Immature natural killer cell (primary cell): Measurements from ENCODE around the gene MVP. TPM values are rescaled to one million over a fixed set of nuclear protein-coding genes. Genes with fewer than 3 reads are reported as not detected.

Experiments
- DNase-seq, 3 donors: peaks; one replicate each; pipeline ENCODE4 v3.0.0; 2022; ENCODE audit warnings: mixed read lengths in 1 of 3
- H3K27ac Mint-ChIP-seq, 6 donors: one replicate each; pipeline ENCODE4 v1.8.0; 2020; ENCODE audit warnings: mixed read lengths in 6 of 6, mild to moderate bottlenecking in 5 of 6, inconsistent platforms in 4 of 6, moderate library complexity in 3 of 6
- H3K27me3 Mint-ChIP-seq, 3 donors: one replicate each; pipeline ENCODE4 v1.8.0; 2020 to 2021; ENCODE audit warnings: low read depth in 3 of 3, mild to moderate bottlenecking in 3 of 3, mixed read lengths in 3 of 3, moderate library complexity in 3 of 3, inconsistent platforms in 1 of 3
- H3K36me3 Mint-ChIP-seq, 3 donors: one replicate each; pipeline ENCODE4 v1.8.0; 2020; ENCODE audit warnings: mixed read lengths in 3 of 3, inconsistent platforms in 2 of 3, mild to moderate bottlenecking in 2 of 3
- H3K4me1 Mint-ChIP-seq, 2 donors: one replicate each; pipeline ENCODE4 v1.8.0; 2020; ENCODE audit warnings: inconsistent platforms in 2 of 2, mild to moderate bottlenecking in 2 of 2, mixed read lengths in 2 of 2, moderate library complexity in 1 of 2
- H3K4me3 Mint-ChIP-seq, 5 donors: one replicate each; pipeline ENCODE4 v1.8.0; 2020; ENCODE audit warnings: mild to moderate bottlenecking in 5 of 5, mixed read lengths in 5 of 5, inconsistent platforms in 3 of 5, moderate library complexity in 3 of 5
- H3K9me3 Mint-ChIP-seq, 6 donors: one replicate each; pipeline ENCODE4 v1.8.0; 2020; ENCODE audit warnings: mild to moderate bottlenecking in 6 of 6, mixed read lengths in 6 of 6, inconsistent platforms in 4 of 6, moderate library complexity in 3 of 6
- polyA plus RNA-seq, 3 donors: library from polyadenylated mRNA; unstranded; fragments of 300-500 nt; fragmentation: Illumina TruSeq; gene quantifications; one replicate each; pipeline ENCODE4 v1.2.3, GENCODE V29; 2021

The MVP gene
- polyA plus RNA-seq, 3 donors from 2014 or later: 103 to 195 (median 142) TPM

DNA sequence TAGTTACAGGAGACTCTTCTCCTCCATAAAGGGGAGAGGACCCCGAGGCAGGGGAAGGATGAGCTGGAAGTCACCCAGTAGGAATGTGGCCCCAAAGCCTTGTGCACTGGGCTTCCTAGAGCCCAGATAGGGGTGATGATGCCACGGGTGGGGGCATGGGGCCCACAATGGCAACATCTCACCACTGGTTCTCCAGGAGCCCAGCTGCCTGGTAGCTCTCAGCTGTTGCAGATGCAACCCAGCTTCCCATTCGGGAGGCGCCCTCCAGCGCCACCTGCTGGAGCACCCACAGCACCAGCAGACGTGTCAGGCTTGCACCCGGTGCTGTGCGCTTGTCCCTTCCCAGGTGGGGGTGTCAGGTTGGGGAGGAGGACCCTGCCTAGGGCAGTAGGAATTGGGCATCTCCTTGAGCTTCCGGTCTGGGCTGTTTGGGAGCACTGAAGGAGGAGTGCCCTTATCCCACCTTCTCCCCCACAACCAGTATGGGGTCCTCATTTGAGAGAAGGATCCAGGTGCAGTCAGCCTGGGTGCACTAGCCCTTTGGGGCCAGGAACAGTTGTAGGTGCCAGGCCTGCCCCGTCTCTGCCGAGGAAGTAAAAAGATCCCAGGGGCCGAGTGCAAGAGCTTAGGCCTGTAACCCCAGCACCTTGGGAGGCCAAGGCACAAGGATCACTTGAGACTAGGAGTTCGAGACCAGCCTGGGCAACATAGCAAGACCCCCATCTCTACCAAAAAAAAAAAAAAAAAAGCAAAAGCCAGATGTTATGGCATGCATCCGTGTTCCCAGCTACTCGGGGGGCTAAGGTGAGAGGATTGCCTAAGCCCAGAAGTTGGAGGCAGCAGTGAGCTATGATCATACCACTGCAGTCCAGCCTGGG is 28.4 kb downstream of the MVP start:
- Mint-ChIP-seq H3K36me3 (peaks cover 4 to 13% (median 4%) of the 10 kb centered on the region in 3 donors), H3K4me1 (no peaks in the 10 kb centered on the region), H3K4me3 (no peak overlapping the region), H3K27ac (peak overlapping the region in 4 of 6 donors; percentile 17 to 67 (median 56)), H3K27me3 (peaks cover 0 to 5% (median 3%) of the 10 kb centered on the region in 3 donors), H3K9me3 (no peaks in the 10 kb centered on the region)
- DNase-seq: peak; percentile 64 to 76 (median 70)

DNA sequence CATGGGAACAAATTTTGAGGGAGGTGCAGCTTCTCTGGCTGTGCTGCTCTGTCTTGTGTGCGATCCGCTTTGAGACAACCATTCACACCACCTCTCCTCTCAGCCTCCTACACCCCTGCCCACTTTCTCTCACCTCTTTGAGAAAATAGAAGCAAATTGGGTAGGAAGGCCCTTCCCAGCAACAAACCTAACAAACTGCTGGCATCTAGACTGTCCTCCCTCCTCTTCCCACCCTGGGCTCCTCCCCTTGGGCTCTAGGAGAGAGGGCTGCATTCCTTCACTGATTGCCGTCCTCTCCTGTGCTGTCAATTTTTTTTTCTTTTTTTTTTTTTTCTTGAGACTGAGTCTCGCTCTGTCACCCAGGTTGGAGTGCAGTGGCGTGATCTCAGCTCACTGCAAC is 29.2 kb downstream of the MVP start:
- Mint-ChIP-seq H3K9me3 (no peaks in the 10 kb centered on the region), H3K27me3 (peaks cover 0 to 5% (median 3%) of the 10 kb centered on the region in 3 donors), H3K4me3 (no peak overlapping the region), H3K27ac (peak overlapping the region in 2 of 6 donors; percentile 53 to 57), H3K36me3 (peaks cover 0 to 9% (median 4%) of the 10 kb centered on the region in 3 donors), H3K4me1 (no peaks in the 10 kb centered on the region)
- no peak for DNase-seq

DNA sequence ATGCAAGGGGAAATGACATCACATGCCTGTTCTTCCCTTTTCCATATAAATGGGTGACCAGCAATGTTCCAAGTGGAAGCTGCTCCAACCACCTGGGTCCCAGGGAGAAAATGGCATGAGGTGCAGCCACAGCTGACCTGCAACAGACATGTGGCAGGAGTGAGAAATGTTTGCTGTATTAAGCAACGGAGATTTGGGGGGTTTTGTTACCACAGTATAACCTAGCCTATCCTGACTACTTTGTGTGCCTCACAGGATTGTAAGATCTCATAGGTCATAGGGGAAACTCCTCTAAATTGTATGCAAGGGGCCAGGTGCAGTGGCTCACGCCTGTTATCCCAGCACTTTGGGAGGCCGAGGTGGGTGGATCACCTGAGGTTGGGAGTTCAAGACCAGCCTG is 30.7 kb downstream of the MVP start:
- H3K36me3 Mint-ChIP-seq: peaks cover 0 to 4% (median 0%) of the 10 kb centered on the region in 3 donors
- peaks cover 0 to 5% (median 3%) of the 10 kb centered on the region in 3 donors for H3K27me3 Mint-ChIP-seq
- H3K27ac Mint-ChIP-seq: peak overlapping the region in 2 of 6 donors; percentile 5 to 67
- H3K9me3 Mint-ChIP-seq: no peaks in the 10 kb centered on the region
- H3K4me1 Mint-ChIP-seq: no peaks in the 10 kb centered on the region
- DNase-seq: no peak
- H3K4me3 Mint-ChIP-seq: no peak overlapping the region

DNA sequence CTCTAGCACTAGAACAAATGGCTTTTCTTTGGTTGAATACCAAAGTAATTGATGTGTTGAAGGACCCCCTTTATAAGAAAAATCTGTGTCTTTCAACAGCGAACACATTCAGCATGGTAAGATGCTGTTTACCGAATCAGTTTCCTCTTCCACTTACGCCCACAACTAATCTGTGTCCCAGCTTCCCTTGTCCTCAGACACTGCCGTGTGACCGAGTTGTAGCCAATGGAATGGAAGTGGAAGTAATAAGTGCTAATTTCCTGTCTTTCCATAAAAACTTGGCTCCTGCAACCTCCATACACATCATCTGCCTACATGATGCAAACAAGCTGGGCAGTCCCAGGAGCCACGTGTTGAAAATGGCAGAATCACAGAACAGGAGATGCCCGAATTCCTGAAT is 32.4 kb downstream of the MVP start:
- H3K27ac Mint-ChIP-seq: no peak overlapping the region

DNA sequence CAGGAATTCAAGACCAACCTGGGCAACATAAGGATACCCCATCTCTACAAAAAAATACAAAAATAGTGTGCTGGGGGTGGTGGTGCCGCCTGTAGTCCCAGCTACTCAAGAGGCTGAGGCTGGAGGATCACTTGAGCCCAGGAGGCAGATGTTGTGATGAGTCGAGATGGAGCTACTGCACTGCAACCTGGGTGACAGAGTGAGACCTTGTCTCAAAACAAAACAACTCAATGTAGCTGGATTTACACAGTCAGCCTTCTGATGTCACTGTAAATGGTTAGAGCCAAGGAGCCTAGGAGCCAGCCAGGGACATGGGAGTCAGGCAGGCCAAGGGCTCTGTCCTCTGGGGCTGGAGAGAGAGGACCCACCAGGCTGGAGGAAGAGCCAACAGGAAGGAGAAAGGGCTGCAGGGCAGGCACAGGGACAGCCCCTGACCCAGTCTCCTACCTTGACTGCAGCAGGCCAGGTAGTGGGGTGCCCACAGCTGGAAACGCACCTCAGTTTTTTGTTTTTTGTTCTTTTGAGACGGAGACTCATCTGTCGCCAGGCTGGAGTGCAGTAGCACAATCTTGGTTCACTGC is 34.3 kb downstream of the MVP start:
- no peak for DNase-seq
- no peak overlapping the region for H3K4me3 Mint-ChIP-seq
- peaks cover 4 to 7% (median 7%) of the 10 kb centered on the region in 3 donors for H3K36me3 Mint-ChIP-seq
- no peak overlapping the region for H3K27ac Mint-ChIP-seq
- H3K9me3 Mint-ChIP-seq: no peaks in the 10 kb centered on the region
- H3K4me1 Mint-ChIP-seq: peaks cover 0 to 1% of the 10 kb centered on the region in 2 donors
- no peaks in the 10 kb centered on the region for H3K27me3 Mint-ChIP-seq

More for the DNA sequence above, 32.4 kb downstream of the MVP start:
- no peak overlapping the region for H3K4me3 Mint-ChIP-seq
- no peak for DNase-seq
- H3K4me1 Mint-ChIP-seq: no peaks in the 10 kb centered on the region
- H3K36me3 Mint-ChIP-seq: no peaks in the 10 kb centered on the region
- no peaks in the 10 kb centered on the region for H3K9me3 Mint-ChIP-seq
- no peaks in the 10 kb centered on the region for H3K27me3 Mint-ChIP-seq

DNA sequence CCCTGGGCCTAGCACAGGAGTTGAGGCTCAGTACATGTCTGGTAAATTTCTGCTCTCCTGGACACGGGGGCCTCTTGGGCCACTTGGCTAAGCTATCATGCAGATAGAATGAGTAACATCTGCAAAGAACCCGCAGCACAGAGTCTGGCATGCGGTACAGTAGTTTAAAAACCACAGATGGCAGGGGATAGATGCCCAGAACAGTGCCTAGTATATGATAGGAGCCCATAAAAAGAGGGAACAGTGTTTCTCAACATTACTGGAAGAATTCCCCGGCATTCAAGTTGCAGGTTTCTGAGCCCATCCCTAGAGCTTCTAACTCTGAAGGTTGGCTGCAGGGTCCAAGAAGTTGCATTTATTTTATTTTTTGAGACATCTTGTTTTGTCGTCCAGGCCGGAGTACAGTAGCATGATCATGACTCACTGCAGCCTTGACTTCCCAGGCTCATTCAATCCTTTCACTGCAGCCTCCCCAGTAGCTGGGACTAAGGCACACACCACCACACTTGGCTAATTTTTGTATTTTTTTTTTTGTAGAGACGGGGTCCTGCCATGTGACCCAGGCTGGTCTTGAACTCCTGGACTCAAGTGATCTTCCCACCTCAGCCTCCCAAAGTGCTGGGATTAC is 37.0 kb downstream of the MVP start:
- peak overlapping the region in 1 of 6 donors; percentile 22 for H3K27ac Mint-ChIP-seq
- H3K4me1 Mint-ChIP-seq: peaks cover 15 to 18% of the 10 kb centered on the region in 2 donors
- no peaks in the 10 kb centered on the region for H3K9me3 Mint-ChIP-seq

DNA sequence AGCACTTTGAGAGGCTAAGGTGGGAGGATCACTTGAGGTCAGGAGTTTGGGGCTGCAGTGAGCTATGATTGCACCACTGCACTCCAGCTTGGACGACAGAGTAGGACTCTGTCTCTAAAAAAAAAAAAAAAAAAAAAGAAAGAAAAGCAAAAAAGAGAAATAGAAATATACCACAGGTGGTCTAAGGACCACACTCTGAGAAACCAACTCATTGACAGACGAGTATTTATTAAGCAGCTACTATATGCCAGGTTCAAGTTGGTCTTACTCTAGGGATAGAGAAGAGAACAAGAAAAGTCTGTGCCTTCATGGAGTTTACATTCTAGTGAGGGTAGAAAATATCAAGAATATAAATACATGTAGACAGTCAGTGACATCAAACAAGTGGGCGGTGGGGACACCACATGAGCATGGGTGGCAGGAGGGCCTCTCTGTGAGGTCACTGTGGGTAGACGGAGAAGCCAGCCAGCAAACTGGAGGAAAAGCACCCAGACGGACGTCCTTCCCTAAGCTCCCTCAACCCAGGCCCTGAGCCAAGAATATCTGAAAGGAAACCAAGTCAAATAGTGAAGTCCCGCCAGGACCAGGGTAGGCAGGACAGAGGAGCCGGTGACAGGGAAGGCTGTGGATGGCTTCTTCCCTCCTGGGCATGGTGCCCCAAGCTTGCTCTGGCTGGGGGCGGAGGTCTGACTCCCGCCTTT is 38.0 kb downstream of the MVP start:
- no peak overlapping the region for H3K27ac Mint-ChIP-seq
- peaks cover 0 to 1% (median 0%) of the 10 kb centered on the region in 3 donors for H3K27me3 Mint-ChIP-seq
- H3K36me3 Mint-ChIP-seq: peaks cover 4 to 10% (median 7%) of the 10 kb centered on the region in 3 donors
- DNase-seq: no peak
- peaks cover 22% of the 10 kb centered on the region in 2 donors for H3K4me1 Mint-ChIP-seq
- H3K9me3 Mint-ChIP-seq: no peaks in the 10 kb centered on the region
- H3K4me3 Mint-ChIP-seq: no peak overlapping the region

More for the DNA sequence above, 37.0 kb downstream of the MVP start:
- Mint-ChIP-seq H3K36me3 (peaks cover 4 to 10% (median 7%) of the 10 kb centered on the region in 3 donors), H3K4me3 (no peak overlapping the region), H3K27me3 (no peaks in the 10 kb centered on the region)
- no peak for DNase-seq

DNA sequence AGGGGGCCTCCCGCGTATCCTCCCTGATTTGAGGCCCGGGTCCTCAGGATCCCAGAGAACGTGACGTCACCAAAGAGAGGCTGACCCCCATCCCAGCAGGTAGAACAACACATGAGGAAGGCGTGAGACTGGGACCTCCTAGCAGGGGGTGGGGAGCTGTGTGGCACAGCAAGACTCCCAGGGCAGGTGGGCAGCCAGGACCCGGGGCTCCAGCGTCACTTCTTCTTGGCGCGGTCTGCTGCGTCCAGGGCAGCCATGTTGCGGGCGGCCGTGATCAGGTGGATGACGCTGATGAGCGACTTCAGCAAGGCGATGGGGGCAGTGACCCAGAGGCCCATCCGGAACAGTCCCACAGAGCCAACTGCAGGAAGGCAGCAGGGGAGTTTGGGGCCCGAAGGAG is 38.7 kb downstream of the MVP start:
- Mint-ChIP-seq H3K27me3 (peaks cover 0 to 1% (median 0%) of the 10 kb centered on the region in 3 donors), H3K4me3 (no peak overlapping the region), H3K27ac (no peak overlapping the region), H3K4me1 (peaks cover 24 to 26% of the 10 kb centered on the region in 2 donors), H3K9me3 (no peaks in the 10 kb centered on the region), H3K36me3 (peaks cover 4 to 10% (median 7%) of the 10 kb centered on the region in 3 donors)
- DNase-seq: no peak

DNA sequence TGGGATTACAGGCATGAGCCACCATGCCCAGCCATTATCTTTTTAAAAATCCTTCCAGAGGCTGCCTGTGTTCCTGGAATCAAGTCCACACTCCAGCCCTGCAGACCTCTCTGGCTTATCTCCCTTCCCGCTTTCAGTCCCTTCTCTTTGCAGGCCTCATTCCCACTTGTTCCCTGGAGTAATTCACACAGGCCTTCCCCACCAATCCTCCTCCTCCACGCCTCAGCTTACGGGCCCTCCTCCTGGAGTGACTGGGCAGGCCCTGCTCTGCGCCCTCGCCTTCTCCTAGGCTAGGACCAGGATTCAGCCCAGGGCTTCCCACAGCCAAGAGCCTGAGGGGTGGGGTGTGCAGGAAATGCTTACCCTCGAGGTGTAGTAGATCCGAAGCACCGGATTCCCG is 40.0 kb downstream of the MVP start:
- Mint-ChIP-seq H3K27me3 (peaks cover 0 to 5% (median 0%) of the 10 kb centered on the region in 3 donors), H3K4me1 (peaks cover 24 to 26% of the 10 kb centered on the region in 2 donors), H3K9me3 (no peaks in the 10 kb centered on the region), H3K36me3 (peaks cover 4 to 10% (median 7%) of the 10 kb centered on the region in 3 donors), H3K4me3 (peak overlapping the region in 4 of 5 donors; percentile 5 to 96 (median 62)), H3K27ac (no peak overlapping the region)
- no peak for DNase-seq

DNA sequence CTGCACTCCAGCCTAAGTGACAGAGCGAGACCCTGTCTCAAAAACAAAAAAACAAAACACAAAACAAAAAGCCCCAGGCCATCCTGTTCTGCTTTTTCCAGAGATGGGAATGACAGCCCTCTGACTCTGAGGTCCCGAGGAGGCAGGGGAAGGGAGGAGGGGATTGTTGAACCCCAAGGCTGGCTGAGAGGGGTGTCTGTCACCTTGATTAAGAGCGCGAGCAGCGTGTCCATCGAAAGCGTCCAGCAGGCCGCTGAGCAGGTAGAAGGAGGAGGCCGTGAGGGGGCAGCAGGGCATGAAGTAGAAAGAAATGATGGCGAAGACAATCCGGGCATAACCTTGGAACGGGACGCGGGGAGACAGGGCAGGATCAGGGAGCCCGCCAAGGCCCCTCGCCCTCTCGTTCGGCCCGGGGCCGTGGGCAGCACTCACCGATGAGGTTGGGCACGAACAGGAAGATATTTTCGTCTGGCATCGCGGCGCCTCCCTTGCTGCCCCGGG is 42.2 kb downstream of the MVP start:
- peaks cover 0 to 5% (median 2%) of the 10 kb centered on the region in 3 donors for H3K27me3 Mint-ChIP-seq
- H3K9me3 Mint-ChIP-seq: no peaks in the 10 kb centered on the region
- H3K4me1 Mint-ChIP-seq: peaks cover 24 to 26% of the 10 kb centered on the region in 2 donors
- H3K27ac Mint-ChIP-seq: peak overlapping the region; percentile 91 to 99 (median 94)
- DNase-seq: no peak
- peak overlapping the region; percentile 93 to 97 (median 96) for H3K4me3 Mint-ChIP-seq
- H3K36me3 Mint-ChIP-seq: peaks cover 4 to 10% (median 7%) of the 10 kb centered on the region in 3 donors

DNA sequence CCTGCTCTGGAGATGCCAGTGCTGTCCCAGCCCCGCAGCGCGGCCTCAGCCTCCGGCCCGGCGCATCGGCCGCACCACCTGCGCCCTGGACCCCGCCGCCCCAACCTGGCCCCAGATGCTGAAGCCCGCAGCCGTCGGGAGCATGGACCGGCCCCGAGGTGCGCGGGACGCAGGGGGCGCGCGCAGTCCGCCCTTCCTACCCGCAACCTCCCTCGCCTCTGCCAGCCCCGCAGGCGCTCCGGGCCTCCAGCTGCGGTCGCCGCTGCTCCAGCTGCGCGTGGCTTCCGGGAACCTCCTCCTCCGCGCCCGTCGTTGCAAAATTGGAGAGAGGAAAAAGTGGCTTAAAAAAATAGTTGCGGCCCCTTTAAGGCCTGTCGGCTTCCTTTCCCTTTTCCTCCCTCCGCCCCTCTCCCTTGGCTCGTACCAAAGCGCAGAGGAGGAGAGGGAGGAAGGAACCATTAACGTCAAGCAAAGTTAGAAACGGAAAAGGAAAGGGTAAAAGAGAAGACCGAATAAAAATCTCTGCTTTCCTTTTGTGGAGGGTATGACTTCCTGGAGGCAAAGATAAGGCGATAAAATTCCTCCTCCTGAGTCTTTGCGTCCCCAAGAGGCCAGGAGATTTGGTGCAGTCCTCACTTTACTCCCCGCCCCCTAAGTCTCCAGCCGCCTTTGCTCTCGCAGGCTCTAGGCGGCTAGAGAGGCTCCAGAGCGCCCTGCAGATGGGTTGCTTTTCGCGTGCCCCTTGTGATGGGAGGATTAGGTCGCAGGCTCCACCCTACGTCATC is 42.8 kb downstream of the MVP start, which contains the start of gene CDIPT:
Gene CDIPT (minus strand): TSS at position 343 of the 785 bp plus-strand sequence. CDS start 369 bp downstream, outside the sequence.
- Mint-ChIP-seq H3K9me3 (no peaks in the 10 kb centered on the region), H3K27ac (peak within 1 kb of the TSS; percentile 95 to 99 (median 99)), H3K36me3 (peaks cover 4 to 10% (median 7%) of the 10 kb centered on the region in 3 donors), H3K4me3 (peak within 1 kb of the TSS; percentile 93 to 97 (median 96)), H3K27me3 (peaks cover 0 to 5% (median 2%) of the 10 kb centered on the region in 3 donors), H3K4me1 (peaks cover 24 to 26% of the 10 kb centered on the region in 2 donors)
- peak; percentile 94 to 95 (median 95) for DNase-seq

DNA sequence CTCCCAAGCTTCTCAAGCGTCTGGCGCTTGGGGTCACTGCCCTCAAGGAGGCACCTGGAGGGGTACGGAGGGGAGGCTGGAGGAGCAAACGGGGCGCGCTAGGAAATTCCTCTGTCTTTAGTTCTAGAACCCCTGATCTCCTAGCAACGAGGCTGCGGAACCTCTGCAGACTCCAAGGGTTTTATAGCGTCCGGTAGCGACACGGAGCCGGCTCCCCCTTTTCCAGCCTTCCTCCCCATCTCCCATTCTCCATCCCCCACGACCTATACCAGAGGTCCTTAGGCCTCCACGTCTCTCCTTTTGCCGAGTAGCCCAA is 43.4 kb downstream of the MVP start:
- Mint-ChIP-seq H3K9me3 (no peaks in the 10 kb centered on the region), H3K36me3 (peaks cover 0 to 6% (median 3%) of the 10 kb centered on the region in 3 donors), H3K4me1 (peaks cover 24 to 26% of the 10 kb centered on the region in 2 donors), H3K4me3 (peak overlapping the region; percentile 88 to 97 (median 96)), H3K27me3 (peaks cover 0 to 5% (median 2%) of the 10 kb centered on the region in 3 donors), H3K27ac (peak overlapping the region; percentile 95 to 99 (median 99))
- no peak for DNase-seq
